Prostate gland (tissue), 2 donors: ENCODE results near the gene TEX38. TPM values are rescaled to one million over a fixed set of nuclear protein-coding genes. Genes with fewer than 3 reads are reported as not detected.

Experiments used
- DNase-seq: peaks from one replicate; pipeline ENCODE4 v3.0.0-alpha.2; 2019; ENCODE audit warnings: low spot score
- H3K27ac ChIP-seq, 2 donors: fragments of 200-600 bp; sonication (generic); 2 replicates each; pipeline ENCODE4 v1.5.1; 2017 to 2019
- H3K27me3 ChIP-seq: fragments of 200-600 bp; sonication (generic); replicated peaks from 2 replicates; pipeline ENCODE4 v1.5.1; 2019; ENCODE audit not compliant: insufficient read depth
- H3K36me3 ChIP-seq, 2 donors: fragments of 200-600 bp; sonication (generic); 1 replicate in 1 of 2; 2 replicates in 1 of 2; pipeline versions ENCODE4 v1.5.1 to v1.8.1; 2017 to 2019
- H3K4me1 ChIP-seq: fragments of 200-600 bp; sonication (generic); replicated peaks from 2 replicates; pipeline ENCODE4 v1.5.1; 2019
- H3K4me3 ChIP-seq, 2 donors: fragments of 200-600 bp; sonication (generic); 2 replicates each; pipeline ENCODE4 v1.5.1; 2017 to 2019
- H3K9me3 ChIP-seq: fragments of 200-600 bp; sonication (generic); 2 replicates; pipeline ENCODE4 v1.5.1; 2017
- CTCF ChIP-seq, 4 experiments: fragments of 200-600 bp in 2 of 4; fragments of 450-650 bp in 2 of 4; sonication (generic) in 2 of 4; IDR thresholded peaks; 1 replicate in 3 of 4; 2 replicates in 1 of 4; pipeline ENCODE4 v1.5.1; 2016 to 2019; ENCODE audit warnings: antibody characterized with exemption in 4 of 4, mild to moderate bottlenecking in 2 of 4, moderate library complexity in 2 of 4
- POLR2A ChIP-seq: fragments of 450-650 bp; IDR thresholded peaks from one replicate; pipeline ENCODE4 v1.6.1; 2016; ENCODE audit warnings: antibody characterized with exemption, mild to moderate bottlenecking
- POLR2AphosphoS5 ChIP-seq: sonication (generic); formaldehyde crosslinking; IDR thresholded peaks from one replicate; pipeline ENCODE4 v1.6.1; 2017; ENCODE audit warnings: antibody characterized with exemption
- WGBS: methylation state at CpG from one replicate; pipeline ENCODE4 v1.1.5; 2018; 5-methylcytosine and 5-hydroxymethylcytosine counted together
- intact Hi-C: fragments of 100-400 bp; cut with DNase I; formaldehyde crosslinking; loops from one replicate; pipeline ENCODE4 v1.14.2; 2022
- total RNA-seq, 2 donors: library from RNA; depleted of rRNA; stranded (reverse); fragments of >200 nt; gene quantifications; one replicate each; pipeline ENCODE4 v1.1.0, GENCODE V29; 2016

The TEX38 gene
- total RNA-seq, 2 donors from 2014 or later, result 30.6 TPM; not detected in 1

- no peak overlapping the region for H3K27ac ChIP-seq
- intact Hi-C loops, result no loop called here
- peaks cover 15% of the 10 kb centered on the region for H3K4me1 ChIP-seq
- 68% methylated on average over 9 of the region's 9 CpGs for WGBS
- H3K36me3 ChIP-seq, result no peaks in the 10 kb centered on the region
- DNase-seq, result no peak
- TF ChIP-seq CTCF (IDR thresholded peaks at IDR 0.05) (no peak), POLR2AphosphoS5 (no peak), POLR2A (no peak)
- H3K27me3 ChIP-seq, result no peaks in the 10 kb centered on the region
- no peaks in the 10 kb centered on the region for H3K9me3 ChIP-seq
- no peak overlapping the region for H3K4me3 ChIP-seq
Observed at GRCh38 chr1:46687921-46688509, 16.4 kb downstream of the TEX38 start.

GRCh38 chr1:46689356-46689755 lies 17.7 kb downstream of the TEX38 start:
- no peak for DNase-seq
- intact Hi-C loops, result no loop called here
- Histone ChIP-seq H3K4me3 (no peak overlapping the region), H3K9me3 (no peaks in the 10 kb centered on the region), H3K27me3 (no peaks in the 10 kb centered on the region), H3K27ac (no peak overlapping the region), H3K36me3 (no peaks in the 10 kb centered on the region), H3K4me1 (peaks cover 20% of the 10 kb centered on the region)
- 79% methylated on average over 2 of the region's 2 CpGs for WGBS
- TF ChIP-seq POLR2AphosphoS5, result no peak
- TF ChIP-seq CTCF (IDR thresholded peaks at IDR 0.05), result no peak
- TF ChIP-seq POLR2A, result no peak

GRCh38 chr1:46689897-46690296 lies 18.2 kb downstream of the TEX38 start:
- intact Hi-C loops, result loop anchor here (5.0 kb wide), 1 partner anchor 78 kb away; no protein-coding TSS in a partner anchor
- Histone ChIP-seq H3K36me3 (no peaks in the 10 kb centered on the region), H3K27me3 (no peaks in the 10 kb centered on the region), H3K9me3 (no peaks in the 10 kb centered on the region), H3K4me1 (peaks cover 20% of the 10 kb centered on the region), H3K4me3 (no peak overlapping the region), H3K27ac (no peak overlapping the region)
- no peak for DNase-seq
- no peak for TF ChIP-seq CTCF (IDR thresholded peaks at IDR 0.05)
- no peak for TF ChIP-seq POLR2AphosphoS5
- WGBS, result 80% methylated on average over 1 of the region's 1 CpG

GRCh38 chr1:46690931-46691421 lies 19.3 kb downstream of the TEX38 start:
- Histone ChIP-seq H3K9me3 (no peaks in the 10 kb centered on the region), H3K27ac (no peak overlapping the region), H3K4me1 (peaks cover 20% of the 10 kb centered on the region), H3K27me3 (no peaks in the 10 kb centered on the region), H3K4me3 (no peak overlapping the region), H3K36me3 (no peaks in the 10 kb centered on the region)
- TF ChIP-seq POLR2AphosphoS5 (no peak), POLR2A (no peak), CTCF (IDR thresholded peaks at IDR 0.05) (no peak)
- intact Hi-C loops, result loop anchor here (5.0 kb wide), 1 partner anchor 79 kb away; no protein-coding TSS in a partner anchor
- DNase-seq, result no peak
- 87% methylated on average over 2 of the region's 2 CpGs for WGBS
